ENCODE results near the gene SMC6.

SMC6 gene

GRCh38 chr2:17620280-17620679, 133.3 kb downstream of the SMC6 start:
- no peak overlapping the region for H4K91ac ChIP-seq (ENCODE audit: low read depth, low read length)
- DNase-seq: no peak

GRCh38 chr2:17617955-17618354, 135.7 kb downstream of the SMC6 start:
- Histone ChIP-seq H3K9me3 (ENCODE audit: insufficient read depth, low read depth, low read length) (no peaks in the 10 kb centered on the region), H3K18ac (ENCODE audit: low read length) (no peak overlapping the region), H4K12ac (ENCODE audit: low read depth, low read length) (no peak overlapping the region), H2BK120ac (ENCODE audit: insufficient read depth, low read length, poor library complexity) (no peak overlapping the region), H4K8ac (ENCODE audit: low read depth, low read length) (no peak overlapping the region), H3K79me2 (ENCODE audit: control insufficient read depth, insufficient read depth, low read length, poor library complexity) (no peaks in the 10 kb centered on the region), H3K4me1 (ENCODE audit: control insufficient read depth in 1 of 2, insufficient read depth in 2 of 2, low read length in 2 of 2) (no peaks in the 10 kb centered on the region), H3K27me3 (ENCODE audit: insufficient read depth, low read length) (no peaks in the 10 kb centered on the region), H3K9ac (ENCODE audit: low read length) (no peak overlapping the region), H3K23ac (ENCODE audit: low read length) (no peak overlapping the region), H2AK5ac (ENCODE audit: low read length) (no peak overlapping the region), H2BK5ac (ENCODE audit: low read depth, low read length, poor library complexity) (no peak overlapping the region), H2BK12ac (ENCODE audit: low read length) (no peak overlapping the region), H3K36me3 (ENCODE audit: control insufficient read depth in 1 of 2, insufficient read depth in 2 of 2, low read length in 2 of 2) (no peaks in the 10 kb centered on the region), H3K27ac (ENCODE audit: low read depth, low read length) (no peak overlapping the region), H3K4me2 (ENCODE audit: low read length) (no peak overlapping the region), H3K79me1 (ENCODE audit: low read length) (no peaks in the 10 kb centered on the region), H3K4ac (ENCODE audit: low read depth, low read length) (no peak overlapping the region), H3K4me3 (ENCODE audit: low read depth, low read length) (no peak overlapping the region), H4K91ac (ENCODE audit: low read depth, low read length) (no peak overlapping the region), H3K14ac (ENCODE audit: low read length) (no peak overlapping the region), H2AFZ (ENCODE audit: insufficient read depth, low read length, poor library complexity) (no peak overlapping the region)
- DNase-seq: no peak
- no CpG with 5 or more reads among the region's 1 CpG for whole genome bisulfite sequencing (ENCODE audit: extremely low coverage, insufficient coverage, insufficient read length)

More at GRCh38 chr2:17620280-17620679, 133.3 kb downstream of the SMC6 start:
- Histone ChIP-seq H3K14ac (ENCODE audit: low read length) (no peak overlapping the region), H2BK120ac (ENCODE audit: insufficient read depth, low read length, poor library complexity) (no peak overlapping the region), H3K4me1 (ENCODE audit: control insufficient read depth in 1 of 2, insufficient read depth in 2 of 2, low read length in 2 of 2) (no peaks in the 10 kb centered on the region), H3K79me2 (ENCODE audit: control insufficient read depth, insufficient read depth, low read length, poor library complexity) (no peaks in the 10 kb centered on the region), H2BK5ac (ENCODE audit: low read depth, low read length, poor library complexity) (no peak overlapping the region), H3K18ac (ENCODE audit: low read length) (no peak overlapping the region), H4K8ac (ENCODE audit: low read depth, low read length) (no peak overlapping the region), H2AK5ac (ENCODE audit: low read length) (no peak overlapping the region), H3K4me3 (ENCODE audit: low read depth, low read length) (no peak overlapping the region), H3K79me1 (ENCODE audit: low read length) (no peaks in the 10 kb centered on the region), H4K12ac (ENCODE audit: low read depth, low read length) (no peak overlapping the region), H2BK12ac (ENCODE audit: low read length) (no peak overlapping the region), H3K27ac (ENCODE audit: low read depth, low read length) (no peak overlapping the region), H3K27me3 (ENCODE audit: insufficient read depth, low read length) (no peaks in the 10 kb centered on the region), H3K36me3 (ENCODE audit: control insufficient read depth in 1 of 2, insufficient read depth in 2 of 2, low read length in 2 of 2) (no peaks in the 10 kb centered on the region), H3K4ac (ENCODE audit: low read depth, low read length) (no peak overlapping the region), H2AFZ (ENCODE audit: insufficient read depth, low read length, poor library complexity) (no peak overlapping the region), H3K9me3 (ENCODE audit: insufficient read depth, low read depth, low read length) (no peaks in the 10 kb centered on the region), H3K23ac (ENCODE audit: low read length) (no peak overlapping the region), H3K9ac (ENCODE audit: low read length) (no peak overlapping the region), H3K4me2 (ENCODE audit: low read length) (no peak overlapping the region)
- no CpG with 5 or more reads among the region's 6 CpGs for WGBS (ENCODE audit: extremely low coverage, insufficient coverage, insufficient read length)

GRCh38 chr2:17617516-17617915, 136.1 kb downstream of the SMC6 start:
- Histone ChIP-seq H4K91ac (ENCODE audit: low read depth, low read length) (no peak overlapping the region), H2AFZ (ENCODE audit: insufficient read depth, low read length, poor library complexity) (no peak overlapping the region), H3K18ac (ENCODE audit: low read length) (no peak overlapping the region), H2BK5ac (ENCODE audit: low read depth, low read length, poor library complexity) (no peak overlapping the region), H2AK5ac (ENCODE audit: low read length) (no peak overlapping the region), H3K14ac (ENCODE audit: low read length) (no peak overlapping the region), H3K79me1 (ENCODE audit: low read length) (no peaks in the 10 kb centered on the region), H3K36me3 (ENCODE audit: control insufficient read depth in 1 of 2, insufficient read depth in 2 of 2, low read length in 2 of 2) (no peaks in the 10 kb centered on the region), H3K79me2 (ENCODE audit: control insufficient read depth, insufficient read depth, low read length, poor library complexity) (no peaks in the 10 kb centered on the region), H3K4me3 (ENCODE audit: low read depth, low read length) (no peak overlapping the region), H3K4me1 (ENCODE audit: control insufficient read depth in 1 of 2, insufficient read depth in 2 of 2, low read length in 2 of 2) (no peaks in the 10 kb centered on the region), H2BK120ac (ENCODE audit: insufficient read depth, low read length, poor library complexity) (no peak overlapping the region), H3K23ac (ENCODE audit: low read length) (no peak overlapping the region), H3K9ac (ENCODE audit: low read length) (no peak overlapping the region), H3K4ac (ENCODE audit: low read depth, low read length) (no peak overlapping the region), H3K9me3 (ENCODE audit: insufficient read depth, low read depth, low read length) (no peaks in the 10 kb centered on the region), H3K27me3 (ENCODE audit: insufficient read depth, low read length) (no peaks in the 10 kb centered on the region), H3K27ac (ENCODE audit: low read depth, low read length) (no peak overlapping the region), H4K12ac (ENCODE audit: low read depth, low read length) (no peak overlapping the region), H2BK12ac (ENCODE audit: low read length) (no peak overlapping the region), H4K8ac (ENCODE audit: low read depth, low read length) (no peak overlapping the region), H3K4me2 (ENCODE audit: low read length) (no peak overlapping the region)
- no peak for DNase-seq
- no CpG with 5 or more reads among the region's 5 CpGs for WGBS (ENCODE audit: extremely low coverage, insufficient coverage, insufficient read length)

- no peak overlapping the region for H4K12ac ChIP-seq (ENCODE audit: low read depth, low read length)
- no peaks in the 10 kb centered on the region for H3K9me3 ChIP-seq (ENCODE audit: insufficient read depth, low read depth, low read length)
- no peaks in the 10 kb centered on the region for H3K79me1 ChIP-seq (ENCODE audit: low read length)
- H2AK5ac ChIP-seq (ENCODE audit: low read length): no peak overlapping the region
- no peak for DNase-seq
- H3K27ac ChIP-seq (ENCODE audit: low read depth, low read length): no peak overlapping the region
- H4K8ac ChIP-seq (ENCODE audit: low read depth, low read length): no peak overlapping the region
- H4K91ac ChIP-seq (ENCODE audit: low read depth, low read length): no peak overlapping the region
- H3K27me3 ChIP-seq (ENCODE audit: insufficient read depth, low read length): no peaks in the 10 kb centered on the region
- no peak overlapping the region for H3K18ac ChIP-seq (ENCODE audit: low read length)
- H3K9ac ChIP-seq (ENCODE audit: low read length): no peak overlapping the region
- H3K4ac ChIP-seq (ENCODE audit: low read depth, low read length): no peak overlapping the region
- H3K4me3 ChIP-seq (ENCODE audit: low read depth, low read length): no peak overlapping the region
- H3K4me1 ChIP-seq (ENCODE audit: control insufficient read depth in 1 of 2, insufficient read depth in 2 of 2, low read length in 2 of 2): no peaks in the 10 kb centered on the region
- no peak overlapping the region for H2BK5ac ChIP-seq (ENCODE audit: low read depth, low read length, poor library complexity)
- no peak overlapping the region for H3K23ac ChIP-seq (ENCODE audit: low read length)
- no CpG with 5 or more reads among the region's 1 CpG for WGBS (ENCODE audit: extremely low coverage, insufficient coverage, insufficient read length)
- no peaks in the 10 kb centered on the region for H3K79me2 ChIP-seq (ENCODE audit: control insufficient read depth, insufficient read depth, low read length, poor library complexity)
- no peaks in the 10 kb centered on the region for H3K36me3 ChIP-seq (ENCODE audit: control insufficient read depth in 1 of 2, insufficient read depth in 2 of 2, low read length in 2 of 2)
- H2AFZ ChIP-seq (ENCODE audit: insufficient read depth, low read length, poor library complexity): no peak overlapping the region
- H3K4me2 ChIP-seq (ENCODE audit: low read length): no peak overlapping the region
- no peak overlapping the region for H2BK12ac ChIP-seq (ENCODE audit: low read length)
- no peak overlapping the region for H2BK120ac ChIP-seq (ENCODE audit: insufficient read depth, low read length, poor library complexity)
- no peak overlapping the region for H3K14ac ChIP-seq (ENCODE audit: low read length)
Observed at GRCh38 chr2:17616405-17616804, 137.2 kb downstream of the SMC6 start.

Measured in trophoblast cell (in vitro differentiated cells and primary cell).